CD4-positive, alpha-beta T cell treated with Interleukin-2 at 100 ng/mL for 4 hours (primary cell): ENCODE data around the gene ACTL9.
A peak's percentile ranks its signal among the peaks of the same experiment; 100 is the strongest.
"Not testable (repeated sequence)": the region's sequence is repeated elsewhere in the genome, so short reads cannot be mapped to it uniquely, and the experiment has no call there.

Experiments
- DNase-seq: peaks from one replicate; pipeline ENCODE4 v3.0.0-alpha.2; 2020; ENCODE audit warnings: low spot score

The ACTL9 gene

GRCh38 chr19:8698433-8699063 lies at the start of gene ACTL9:
ACTL9 (minus strand) TSS chr19:8698795; CDS start chr19:8698701, 94 bp downstream.
- DNase-seq = no peak

GRCh38 chr19:8739291-8740065 lies 40.9 kb upstream of the ACTL9 start:
- not testable (repeated sequence) for DNase-seq

- DNase-seq = no peak
Observed at GRCh38 chr19:8738377-8738776, 39.8 kb upstream of the ACTL9 start.

GRCh38 chr19:8731428-8732169 lies 33.0 kb upstream of the ACTL9 start:
- DNase-seq = no peak

GRCh38 chr19:8724276-8724675 lies 25.7 kb upstream of the ACTL9 start:
- DNase-seq = no peak

- DNase-seq = no peak
Observed at GRCh38 chr19:8722032-8722431, 23.4 kb upstream of the ACTL9 start.

GRCh38 chr19:8721334-8721733 lies 22.7 kb upstream of the ACTL9 start, which contains the start of gene OR2Z1:
OR2Z1 (plus strand) TSS chr19:8721634; CDS start chr19:8731029, 9,395 bp downstream.
- no peak for DNase-seq

GRCh38 chr19:8710337-8710736 lies 11.7 kb upstream of the ACTL9 start:
- DNase-seq = not testable (repeated sequence)

- DNase-seq = peak; percentile 60
Observed at GRCh38 chr19:8705742-8706141, 7.1 kb upstream of the ACTL9 start.

- DNase-seq = peak; percentile 44
Observed at GRCh38 chr19:8705304-8705703, 6.7 kb upstream of the ACTL9 start.

- DNase-seq = no peak
Observed at GRCh38 chr19:8703223-8703622, 4.6 kb upstream of the ACTL9 start.

GRCh38 chr19:8702350-8702749 lies 3.8 kb upstream of the ACTL9 start:
- DNase-seq = peak; percentile 59

GRCh38 chr19:8700956-8701355 lies 2.4 kb upstream of the ACTL9 start:
- no peak for DNase-seq

GRCh38 chr19:8699908-8700307 lies 1.3 kb upstream of the ACTL9 start:
- DNase-seq = no peak

- DNase-seq = no peak
Observed at GRCh38 chr19:8697671-8698432, 743 bp downstream of the ACTL9 start.

GRCh38 chr19:8696993-8697392 lies 1.6 kb downstream of the ACTL9 start:
- DNase-seq = no peak

GRCh38 chr19:8695911-8696310 lies 2.7 kb downstream of the ACTL9 start:
- no peak for DNase-seq

GRCh38 chr19:8695501-8695900 lies 3.1 kb downstream of the ACTL9 start:
- DNase-seq = no peak

GRCh38 chr19:8690753-8691539 lies 7.6 kb downstream of the ACTL9 start:
- no peak for DNase-seq

- DNase-seq = no peak
Observed at GRCh38 chr19:8688930-8689329, 9.7 kb downstream of the ACTL9 start.

GRCh38 chr19:8686549-8686948 lies 12.0 kb downstream of the ACTL9 start:
- no peak for DNase-seq
